Measurements from ENCODE around the gene PRCD. TPM values are rescaled to one million over a fixed set of nuclear protein-coding genes. Genes with fewer than 3 reads are reported as not detected.

Gene PRCD
- total RNA-seq, 2 donors from 2014 or later, result 0.52 to 4.6 TPM

- no peak overlapping the region for H3K4me3 ChIP-seq
Observed at GRCh38 chr17:76528156-76528527, 11.7 kb upstream of the PRCD start.

GRCh38 chr17:76528528-76529223 lies 11.2 kb upstream of the PRCD start:
- H3K9me3 ChIP-seq, result no peaks in the 10 kb centered on the region
- no peak for TF ChIP-seq POLR2A (IDR thresholded peaks at IDR 0.05)
- TF ChIP-seq, protein P1, sequence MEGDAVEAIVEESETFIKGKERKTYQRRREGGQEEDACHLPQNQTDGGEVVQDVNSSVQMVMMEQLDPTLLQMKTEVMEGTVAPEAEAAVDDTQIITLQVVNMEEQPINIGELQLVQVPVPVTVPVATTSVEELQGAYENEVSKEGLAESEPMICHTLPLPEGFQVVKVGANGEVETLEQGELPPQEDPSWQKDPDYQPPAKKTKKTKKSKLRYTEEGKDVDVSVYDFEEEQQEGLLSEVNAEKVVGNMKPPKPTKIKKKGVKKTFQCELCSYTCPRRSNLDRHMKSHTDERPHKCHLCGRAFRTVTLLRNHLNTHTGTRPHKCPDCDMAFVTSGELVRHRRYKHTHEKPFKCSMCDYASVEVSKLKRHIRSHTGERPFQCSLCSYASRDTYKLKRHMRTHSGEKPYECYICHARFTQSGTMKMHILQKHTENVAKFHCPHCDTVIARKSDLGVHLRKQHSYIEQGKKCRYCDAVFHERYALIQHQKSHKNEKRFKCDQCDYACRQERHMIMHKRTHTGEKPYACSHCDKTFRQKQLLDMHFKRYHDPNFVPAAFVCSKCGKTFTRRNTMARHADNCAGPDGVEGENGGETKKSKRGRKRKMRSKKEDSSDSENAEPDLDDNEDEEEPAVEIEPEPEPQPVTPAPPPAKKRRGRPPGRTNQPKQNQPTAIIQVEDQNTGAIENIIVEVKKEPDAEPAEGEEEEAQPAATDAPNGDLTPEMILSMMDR (IDR thresholded peaks at IDR 0.05), result no peak
- DNase-seq (no peak), ATAC-seq (no peak)
- H3K36me3 ChIP-seq (replicated peaks in 1 of 2; ENCODE audit: insufficient read depth in 1 of 2, low read depth in 2 of 2), result no peaks in the 10 kb centered on the region
- peak overlapping the region; percentile 30 to 78 (median 64) for H3K27ac ChIP-seq
- peaks cover 18% of the 10 kb centered on the region for H3K4me1 ChIP-seq
- WGBS, 2 donors, result 50 to 70% methylated on average over 28 to 31 of the region's 31 CpGs
- intact Hi-C loops (cut with DNase I), result loop anchor here (10.0 kb wide), 1 partner anchor 186 kb away; the partner anchor contains the start of gene MXRA7
- no peak overlapping the region for H3K4me3 ChIP-seq
- H3K27me3 ChIP-seq, result no peaks in the 10 kb centered on the region

More at GRCh38 chr17:76528156-76528527, 11.7 kb upstream of the PRCD start:
- no peaks in the 10 kb centered on the region for H3K9me3 ChIP-seq
- DNase-seq (no peak), ATAC-seq (no peak)
- WGBS, 2 donors, result 70 to 76% methylated on average over 6 to 15 of the region's 15 CpGs
- H3K27ac ChIP-seq, result peak overlapping the region; percentile 2 to 78 (median 64)
- H3K4me1 ChIP-seq, result peaks cover 24% of the 10 kb centered on the region
- H3K27me3 ChIP-seq, result no peaks in the 10 kb centered on the region
- H3K36me3 ChIP-seq (replicated peaks in 1 of 2; ENCODE audit: insufficient read depth in 1 of 2, low read depth in 2 of 2), result no peaks in the 10 kb centered on the region
- TF ChIP-seq, protein P1 (IDR thresholded peaks at IDR 0.05), result no peak
- no peak for TF ChIP-seq POLR2A (IDR thresholded peaks at IDR 0.05)
- intact Hi-C loops (cut with DNase I), result loop anchor here (10.0 kb wide), 1 partner anchor 187 kb away; the partner anchor contains the start of gene MXRA7

- 50 to 61% methylated on average over 5 to 20 of the region's 20 CpGs for WGBS, 2 donors
- intact Hi-C loops (cut with DNase I), result loop anchor here (10.0 kb wide), 1 partner anchor 185 kb away; the partner anchor contains the start of gene MXRA7
Observed at GRCh38 chr17:76529224-76530094, 10.4 kb upstream of the PRCD start.

GRCh38 chr17:76530095-76530723 lies 9.6 kb upstream of the PRCD start:
- Histone ChIP-seq H3K4me3 (no peak overlapping the region), H3K9me3 (no peaks in the 10 kb centered on the region), H3K4me1 (peaks cover 8% of the 10 kb centered on the region), H3K27ac (peak overlapping the region; percentile 22 to 78 (median 64)), H3K27me3 (no peaks in the 10 kb centered on the region), H3K36me3 (replicated peaks in 1 of 2; ENCODE audit: insufficient read depth in 1 of 2, low read depth in 2 of 2) (no peaks in the 10 kb centered on the region)
- intact Hi-C loops (cut with DNase I), result no loop called here
- ATAC-seq (peak; percentile 17), DNase-seq (peak in 1 of 4 donors; percentile 28)
- 72 to 77% methylated on average over 18 to 23 of the region's 23 CpGs for WGBS, 2 donors
- TF ChIP-seq POLR2A (IDR thresholded peaks at IDR 0.05), result no peak
- TF ChIP-seq, protein P1 (IDR thresholded peaks at IDR 0.05), result no peak

More at GRCh38 chr17:76529224-76530094, 10.4 kb upstream of the PRCD start:
- Histone ChIP-seq H3K9me3 (no peaks in the 10 kb centered on the region), H3K36me3 (replicated peaks in 1 of 2; ENCODE audit: insufficient read depth in 1 of 2, low read depth in 2 of 2) (no peaks in the 10 kb centered on the region), H3K27ac (peak overlapping the region; percentile 30 to 78 (median 64)), H3K27me3 (no peaks in the 10 kb centered on the region), H3K4me3 (no peak overlapping the region), H3K4me1 (peaks cover 15% of the 10 kb centered on the region)
- DNase-seq, result peak; percentile 44 to 69 (median 63)
- TF ChIP-seq POLR2A (IDR thresholded peaks at IDR 0.05), result no peak
- TF ChIP-seq, protein P1 (IDR thresholded peaks at IDR 0.05), result no peak
- ATAC-seq, result peak; percentile 36
